Hepatocyte (in vitro differentiated cells): ENCODE data around the gene THTPA. TPM values are rescaled to one million over a fixed set of nuclear protein-coding genes. Genes with fewer than 3 reads are reported as not detected.
"Not testable (repeated sequence)": the region's sequence is repeated elsewhere in the genome, so short reads cannot be mapped to it uniquely, and the experiment has no call there.

ENCODE experiments used
- DNase-seq: peaks from one replicate; pipeline ENCODE4 v3.0.0-alpha.2; 2016; ENCODE audit warnings: low spot score
- H2AFZ ChIP-seq: fragments of 200-600 bp; sonication (generic); 2 replicates; pipeline ENCODE4 v1.6.0; 2016; ENCODE audit warnings: antibody characterized with exemption, mild to moderate bottlenecking
- H3K27ac ChIP-seq: fragments of 200-600 bp; sonication (generic); 2 replicates; pipeline ENCODE4 v1.5.1; 2016; ENCODE audit warnings: mild to moderate bottlenecking
- H3K27me3 ChIP-seq: fragments of 200-600 bp; sonication (generic); 2 replicates; pipeline ENCODE4 v1.6.1; 2016
- H3K36me3 ChIP-seq: fragments of 200-600 bp; sonication (generic); replicated peaks from 2 replicates; pipeline ENCODE4 v1.5.1; 2016; ENCODE audit warnings: low read depth; ENCODE audit not compliant: insufficient read depth
- H3K4me1 ChIP-seq: fragments of 200-600 bp; sonication (generic); 2 replicates; pipeline ENCODE4 v1.5.1; 2016; ENCODE audit warnings: mild to moderate bottlenecking, moderate library complexity; ENCODE audit not compliant: insufficient read depth
- H3K4me2 ChIP-seq: fragments of 200-600 bp; sonication (generic); 2 replicates; pipeline ENCODE4 v1.6.0; 2016
- H3K4me3 ChIP-seq: fragments of 200-600 bp; sonication (generic); 2 replicates; pipeline ENCODE4 v1.5.1; 2016; ENCODE audit warnings: mild to moderate bottlenecking
- H3K79me2 ChIP-seq: fragments of 200-600 bp; sonication (generic); 2 replicates; pipeline ENCODE4 v1.6.0; 2017; ENCODE audit warnings: mild to moderate bottlenecking
- H3K9me2 ChIP-seq: fragments of 200-600 bp; sonication (generic); replicated peaks from 2 replicates; pipeline ENCODE4 v1.6.0; 2017; ENCODE audit warnings: mild to moderate bottlenecking; ENCODE audit not compliant: insufficient read depth
- H3K9me3 ChIP-seq: fragments of 200-600 bp; sonication (generic); 2 replicates; pipeline ENCODE4 v1.5.1; 2016; ENCODE audit warnings: low read depth, mild to moderate bottlenecking
- H4K20me1 ChIP-seq: fragments of 200-600 bp; sonication (generic); 2 replicates; pipeline ENCODE4 v1.6.0; 2016; ENCODE audit warnings: mild to moderate bottlenecking; ENCODE audit not compliant: insufficient read depth, poor library complexity, severe bottlenecking
- CTCF ChIP-seq: fragments of 200-600 bp; sonication (generic); IDR thresholded peaks from 2 replicates; pipeline ENCODE4 v1.5.1; 2016; ENCODE audit warnings: antibody characterized with exemption, mild to moderate bottlenecking; ENCODE audit not compliant: poor library complexity
- EZH2 ChIP-seq: fragments of 200-600 bp; sonication (generic); IDR thresholded peaks from 2 replicates; pipeline ENCODE4 v1.6.1; 2016; ENCODE audit warnings: antibody characterized with exemption, mild to moderate bottlenecking, borderline replicate concordance
- EZH2phosphoT487 ChIP-seq: fragments of 200-600 bp; sonication (generic); IDR thresholded peaks from one replicate; pipeline ENCODE4 v1.6.1; 2018; ENCODE audit warnings: antibody characterized with exemption, mild to moderate bottlenecking, low read depth, moderate library complexity; ENCODE audit not compliant: unreplicated experiment, severe bottlenecking
- WGBS: methylation state at CpG from one replicate; pipeline ENCODE4 v1.1.6; 2016; ENCODE audit warnings: low lambda C conversion rate; ENCODE audit errors: missing lambda C conversion rate; 5-methylcytosine and 5-hydroxymethylcytosine counted together
- polyA plus RNA-seq: library from polyadenylated mRNA; unstranded; fragments of >200 nt; fragmentation: Nextera tagmentation; extraction: Ambion mirVana; gene quantifications from 2 replicates; pipeline ENCODE4 v1.2.1, GENCODE V29; 2016
- total RNA-seq: library from RNA; depleted of rRNA; stranded (reverse); fragments of >200 nt; gene quantifications from 2 replicates; pipeline ENCODE4 v1.2.3, GENCODE V29; 2014

THTPA gene
- total and polyA plus RNA-seq, 2 experiments from 2014 or later = 13.5 to 15.5 TPM

DNA sequence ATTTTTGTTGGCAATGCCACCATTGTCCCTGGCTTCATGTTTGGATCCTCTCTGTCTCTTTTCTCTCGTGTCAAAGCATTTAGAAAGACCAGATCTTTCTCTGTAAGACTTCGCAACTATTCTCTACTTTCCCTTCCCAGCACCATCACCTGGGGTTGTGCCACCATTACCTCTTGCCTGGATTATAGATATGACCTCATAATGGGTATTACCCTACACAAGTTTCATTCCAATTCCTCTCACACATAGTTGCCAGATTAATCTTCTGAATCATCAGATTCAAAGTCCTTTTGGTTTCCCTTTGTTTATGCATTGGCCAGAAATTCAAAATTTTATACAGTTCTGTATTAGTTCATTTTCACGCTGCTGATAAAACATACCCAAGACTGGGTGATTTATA, 52.9 kb downstream of the THTPA start:
- Histone ChIP-seq H3K27ac (peak overlapping the region; percentile 70), H3K4me3 (no peak overlapping the region), H3K79me2 (no peaks in the 10 kb centered on the region), H3K36me3 (no peaks in the 10 kb centered on the region), H2AFZ (no peak overlapping the region), H3K4me1 (peaks cover 32% of the 10 kb centered on the region), H3K27me3 (no peaks in the 10 kb centered on the region), H3K9me3 (no peaks in the 10 kb centered on the region), H3K4me2 (no peak overlapping the region), H3K9me2 (no peaks in the 10 kb centered on the region), H4K20me1 (no peaks in the 10 kb centered on the region)
- whole genome bisulfite sequencing = 74% methylated on average over 3 of the region's 3 CpGs
- TF ChIP-seq EZH2phosphoT487 (no peak), EZH2 (no peak), CTCF (no peak)
- DNase-seq = no peak

GRCh38 chr14:23609411-23610089, 53.5 kb downstream of the THTPA start:
- peak; percentile 32 for DNase-seq
- Histone ChIP-seq H3K4me1 (peaks cover 37% of the 10 kb centered on the region), H3K27ac (peak overlapping the region; percentile 70)
- H3K79me2 ChIP-seq, H3K9me3 ChIP-seq, H3K36me3 ChIP-seq, H3K4me3 ChIP-seq, H2AFZ ChIP-seq, H3K4me2 ChIP-seq, H3K9me2 ChIP-seq, H4K20me1 ChIP-seq, H3K27me3 ChIP-seq: not testable (repeated sequence)
- WGBS = 48% methylated on average over 7 of the region's 7 CpGs

Other genes starting within 250 kb of the THTPA start
- gene BCL2L2, start 249.4 kb upstream of the THTPA start, total RNA-seq = 20.8 and 26.4 TPM in 2 replicates
- gene BCL2L2, start 249.4 kb upstream of the THTPA start, polyA plus RNA-seq = 4.3 and 6.5 TPM in 2 replicates
- gene PABPN1, start 234.8 kb upstream of the THTPA start, total RNA-seq = 94.1 and 116 TPM in 2 replicates
- gene PABPN1, start 234.8 kb upstream of the THTPA start, polyA plus RNA-seq = 213 and 245 TPM in 2 replicates
- gene SLC22A17, start 203.4 kb upstream of the THTPA start, total RNA-seq = 31.9 and 44.4 TPM in 2 replicates
- gene SLC22A17, start 203.4 kb upstream of the THTPA start, polyA plus RNA-seq = 62.9 and 79.2 TPM in 2 replicates
- 9.7 and 10.2 TPM in 2 replicates for gene EFS, start 191.1 kb upstream of the THTPA start, total RNA-seq
- gene EFS, start 191.1 kb upstream of the THTPA start, polyA plus RNA-seq = 21.5 and 21.9 TPM in 2 replicates
- gene IL25, start 183.5 kb upstream of the THTPA start, total RNA-seq = not detected in 2 replicates
- not detected in 2 replicates for gene IL25, start 183.5 kb upstream of the THTPA start, polyA plus RNA-seq
- gene CMTM5, start 179.2 kb upstream of the THTPA start, total RNA-seq = not detected in 2 replicates
- gene CMTM5, start 179.2 kb upstream of the THTPA start, polyA plus RNA-seq = 0.23 and 0.28 TPM in 2 replicates
- gene MYH6, start 148.0 kb upstream of the THTPA start, total RNA-seq = not detected in 2 replicates
- gene MYH6, start 148.0 kb upstream of the THTPA start, polyA plus RNA-seq = 0.44 and 0.97 TPM in 2 replicates
- 0.04 TPM in 1 of 2 replicates, not detected in the other for gene MYH7, start 120.6 kb upstream of the THTPA start, total RNA-seq
- gene MYH7, start 120.6 kb upstream of the THTPA start, polyA plus RNA-seq = 0.23 TPM in 1 of 2 replicates, not detected in the other
- gene NGDN, start 86.6 kb upstream of the THTPA start, total RNA-seq = 39.5 and 47.6 TPM in 2 replicates
- gene NGDN, start 86.6 kb upstream of the THTPA start, polyA plus RNA-seq = 47.2 and 51.3 TPM in 2 replicates
- gene ZFHX2, start 4.5 kb upstream of the THTPA start, total RNA-seq = 0.28 and 1.4 TPM in 2 replicates
- 1.5 and 2.2 TPM in 2 replicates for gene ZFHX2, start 4.5 kb upstream of the THTPA start, polyA plus RNA-seq
- gene AP1G2, start 11.5 kb downstream of the THTPA start, total RNA-seq = 87.5 and 114 TPM in 2 replicates
- gene AP1G2, start 11.5 kb downstream of the THTPA start, polyA plus RNA-seq = 191 and 282 TPM in 2 replicates
- 2.3 and 2.7 TPM in 2 replicates for gene JPH4, start 22.5 kb downstream of the THTPA start, total RNA-seq
- 1.7 and 2.7 TPM in 2 replicates for gene JPH4, start 22.5 kb downstream of the THTPA start, polyA plus RNA-seq
- 10.4 and 13.2 TPM in 2 replicates for gene DHRS2, start 80.1 kb downstream of the THTPA start, total RNA-seq
- gene DHRS2, start 80.1 kb downstream of the THTPA start, polyA plus RNA-seq = 14.2 and 15.1 TPM in 2 replicates